ENCODE results near the gene IFFO2.

Gene IFFO2

DNA sequence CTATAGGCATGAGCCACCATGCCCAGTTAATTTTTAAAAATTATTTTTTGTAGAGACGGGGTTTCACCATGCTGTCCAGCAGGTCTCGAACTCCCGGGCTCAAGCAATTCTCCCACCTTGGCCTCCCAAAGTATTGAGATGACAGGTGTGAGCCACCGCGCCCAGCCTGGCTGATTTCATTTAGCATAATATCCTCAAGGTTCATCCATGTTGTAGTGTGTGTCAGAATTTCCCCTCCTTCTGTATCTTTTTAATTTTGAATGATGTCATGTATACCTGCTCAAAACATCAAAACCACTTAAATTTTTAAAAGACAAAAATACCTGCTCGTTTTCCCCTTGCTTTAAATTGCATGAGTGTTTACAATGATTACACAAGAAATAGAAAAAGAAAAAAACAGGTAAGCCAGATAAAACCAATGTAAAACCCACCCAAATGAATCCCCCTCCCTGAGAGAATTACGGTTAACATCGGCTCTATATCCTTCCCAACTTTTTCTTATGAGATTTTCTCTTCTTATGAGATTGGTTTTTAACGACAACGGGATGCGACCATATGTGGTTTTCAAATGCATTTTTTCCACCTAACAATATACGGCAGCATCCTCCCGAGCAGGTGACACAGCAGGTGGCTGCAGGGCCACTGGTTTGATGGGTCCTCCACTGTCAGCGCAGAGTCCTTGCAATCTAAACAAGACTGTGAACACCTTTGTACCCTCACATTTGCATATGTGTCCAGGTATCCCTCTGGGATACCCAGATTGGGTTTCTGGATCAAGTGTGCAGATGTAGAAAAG lies 22.1 kb downstream of the IFFO2 start:
- no peak for DNase-seq

DNA sequence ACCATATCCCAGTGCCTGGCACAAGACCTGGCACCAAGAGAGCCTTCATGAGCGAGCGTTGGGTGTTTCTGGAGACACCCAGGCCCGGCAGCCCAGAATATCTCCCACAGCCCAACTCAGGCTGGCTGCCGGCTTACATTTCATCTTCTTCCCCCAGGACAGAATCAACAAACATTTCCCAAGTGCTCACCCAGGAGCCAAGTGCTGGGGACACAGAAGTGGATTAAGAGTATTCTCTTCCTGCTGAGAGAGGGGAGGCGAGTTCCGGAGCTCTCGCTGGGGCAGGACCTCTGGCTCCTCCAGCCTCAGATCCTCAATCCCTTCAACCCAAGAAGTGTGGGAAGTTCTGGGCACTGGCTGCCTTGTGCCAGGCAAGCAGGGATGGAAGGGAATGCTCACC lies 23.6 kb downstream of the IFFO2 start:
- no peak for DNase-seq

DNA sequence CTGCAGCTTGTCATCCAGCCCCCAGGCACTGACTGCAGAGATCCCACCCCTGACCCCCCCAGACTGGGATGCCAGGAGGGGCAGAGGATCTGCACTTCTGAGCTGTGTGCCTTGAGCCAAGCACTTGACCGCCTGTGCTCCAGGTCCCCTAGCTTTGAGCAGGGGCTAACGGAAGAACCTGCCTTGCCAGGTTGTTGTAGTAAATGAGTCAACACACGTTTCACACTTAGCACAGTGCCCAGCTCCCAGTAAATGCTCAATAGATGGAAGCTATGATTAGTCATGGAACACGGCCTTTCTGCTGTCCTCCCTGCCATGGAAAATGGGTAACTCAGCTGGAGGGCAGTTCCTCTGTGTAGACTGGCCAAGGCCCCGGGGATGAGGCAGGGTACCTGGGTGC lies 24.1 kb downstream of the IFFO2 start:
- DNase-seq: no peak

DNA sequence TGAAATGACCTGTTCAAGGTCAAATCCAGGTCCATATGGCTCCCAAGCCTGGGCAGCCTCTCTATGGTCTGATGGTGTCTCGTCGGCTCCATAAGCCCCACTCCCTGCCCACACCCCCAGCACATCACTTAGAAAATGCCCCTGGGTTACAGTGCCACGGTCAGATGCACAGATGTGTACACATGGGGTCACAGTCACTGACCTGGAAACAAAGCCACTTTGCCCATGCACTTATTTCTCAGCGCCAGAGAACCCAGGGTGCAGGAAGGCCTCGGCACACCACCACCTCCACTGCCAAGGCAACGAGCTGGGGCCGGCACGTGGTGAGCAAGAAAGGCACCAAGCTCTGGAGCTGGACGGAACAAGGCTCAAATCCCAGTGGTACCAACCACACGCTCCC lies 24.7 kb downstream of the IFFO2 start:
- no peak for DNase-seq

DNA sequence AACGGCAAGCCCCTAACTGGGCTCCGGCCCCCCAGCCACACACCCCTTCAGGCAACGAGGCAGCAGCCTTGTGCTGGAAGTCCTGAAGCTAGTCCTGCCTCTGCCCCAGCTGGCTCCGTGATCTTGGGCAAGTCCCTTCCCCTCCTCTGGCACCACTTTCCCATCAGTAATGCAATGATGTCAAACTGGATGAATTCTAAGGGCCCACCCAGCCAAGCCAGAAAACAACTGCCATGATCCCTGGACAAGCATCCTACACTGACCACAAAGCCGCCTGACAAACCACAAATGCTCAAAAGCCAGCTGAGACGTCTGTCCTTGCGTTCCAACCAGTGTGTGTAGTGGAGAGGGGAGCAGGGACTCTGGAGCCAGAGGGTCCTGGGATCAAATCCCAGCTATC lies 26.8 kb downstream of the IFFO2 start:
- peak; percentile 80 for DNase-seq

DNA sequence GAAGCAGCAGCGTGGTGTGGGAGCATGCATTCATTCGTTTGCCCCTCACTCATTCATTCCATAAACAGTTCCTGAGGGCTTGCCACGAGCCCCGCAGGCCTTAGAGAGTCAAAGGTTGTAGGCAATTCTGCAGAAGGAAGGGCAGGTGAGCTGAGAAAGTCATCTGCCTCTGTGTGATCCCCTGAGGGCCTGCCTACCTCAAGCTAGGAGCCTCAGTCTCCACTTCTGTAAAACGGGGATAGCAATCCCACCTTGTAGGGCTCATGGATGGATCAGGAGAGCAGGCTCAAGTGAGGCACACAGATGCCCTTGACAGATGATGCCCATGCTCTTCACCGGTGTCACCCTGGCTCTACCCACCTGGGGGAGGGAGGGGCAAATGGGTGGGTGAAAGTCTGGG lies 27.5 kb downstream of the IFFO2 start:
- no peak for DNase-seq

DNA sequence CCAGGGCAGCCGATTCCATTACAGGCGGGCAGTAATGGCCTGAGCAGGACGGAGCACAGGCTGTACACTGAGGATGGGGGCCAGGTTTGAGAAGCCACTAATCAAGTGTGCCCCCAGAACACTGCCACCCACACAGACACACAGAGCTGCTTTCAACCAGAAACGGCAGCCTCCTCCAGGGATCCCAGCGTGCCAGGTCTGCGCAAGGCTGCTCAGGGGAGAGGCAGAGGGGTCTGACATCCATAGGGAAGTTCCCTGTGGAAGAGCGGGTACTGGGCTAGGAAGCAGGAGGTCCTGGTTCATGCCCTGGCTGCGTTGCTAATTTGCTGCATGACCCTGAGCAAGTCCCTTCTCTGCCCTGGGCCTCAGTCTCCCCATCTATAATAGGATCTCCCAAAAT lies 28.1 kb downstream of the IFFO2 start:
- no peak for DNase-seq

DNA sequence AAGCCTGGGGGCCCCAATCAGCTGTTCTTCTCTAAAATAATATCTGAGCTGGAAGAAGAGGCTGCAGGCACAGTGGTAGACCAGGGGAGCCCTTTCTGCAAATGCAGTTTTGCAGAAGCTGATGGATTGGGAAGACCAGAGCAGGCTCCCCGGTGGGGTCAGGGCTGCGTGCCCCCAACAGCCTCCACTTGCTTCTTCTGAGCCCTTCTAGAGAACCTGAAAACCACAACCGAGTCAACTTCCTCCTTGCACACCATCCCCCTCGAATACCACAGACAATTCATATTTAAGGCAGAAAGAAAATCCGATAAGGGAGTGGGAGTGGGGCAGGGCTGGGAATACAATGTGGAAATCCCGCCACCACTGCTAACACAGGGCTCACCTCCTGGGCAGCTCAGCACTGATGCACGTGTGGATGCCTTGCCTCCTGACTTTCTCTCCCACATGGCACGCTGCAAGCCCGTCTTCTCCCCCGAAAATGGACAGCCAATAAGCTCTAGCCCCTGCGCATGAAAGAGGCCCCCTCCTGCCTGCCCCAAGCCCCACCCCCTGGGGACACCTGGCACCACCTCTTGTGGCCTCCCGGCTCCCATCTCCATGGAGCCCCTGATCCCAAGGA lies 28.7 kb downstream of the IFFO2 start:
- DNase-seq: peak; percentile 61

DNA sequence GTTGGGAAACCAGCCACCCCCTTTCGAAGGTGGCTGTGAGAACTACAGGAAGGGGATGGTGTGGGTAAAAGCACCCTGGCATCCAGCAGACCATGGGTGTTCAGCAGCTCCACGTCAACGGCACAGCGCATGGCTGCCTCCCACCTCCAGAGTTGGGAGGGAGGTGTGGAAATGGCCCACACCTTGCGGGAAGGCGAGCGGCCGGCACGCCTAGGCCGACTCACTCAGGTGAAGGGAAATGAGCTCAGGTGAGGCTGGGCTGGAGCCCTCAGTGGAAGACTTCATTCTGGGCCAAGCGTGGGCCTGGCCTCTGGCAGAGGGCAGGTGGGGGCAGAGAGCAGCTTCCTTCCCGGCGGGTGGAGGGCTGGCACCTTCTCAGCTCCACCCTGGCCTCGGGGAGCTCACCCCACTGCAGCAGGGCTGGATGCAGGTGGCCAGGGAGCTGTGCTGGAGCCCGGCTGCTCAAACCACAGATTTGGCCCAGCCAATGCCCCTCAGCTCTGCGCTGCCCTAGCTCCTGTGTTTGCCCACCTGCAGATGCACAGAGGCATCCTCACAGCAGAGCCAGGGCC lies 29.3 kb downstream of the IFFO2 start:
- DNase-seq: no peak

DNA sequence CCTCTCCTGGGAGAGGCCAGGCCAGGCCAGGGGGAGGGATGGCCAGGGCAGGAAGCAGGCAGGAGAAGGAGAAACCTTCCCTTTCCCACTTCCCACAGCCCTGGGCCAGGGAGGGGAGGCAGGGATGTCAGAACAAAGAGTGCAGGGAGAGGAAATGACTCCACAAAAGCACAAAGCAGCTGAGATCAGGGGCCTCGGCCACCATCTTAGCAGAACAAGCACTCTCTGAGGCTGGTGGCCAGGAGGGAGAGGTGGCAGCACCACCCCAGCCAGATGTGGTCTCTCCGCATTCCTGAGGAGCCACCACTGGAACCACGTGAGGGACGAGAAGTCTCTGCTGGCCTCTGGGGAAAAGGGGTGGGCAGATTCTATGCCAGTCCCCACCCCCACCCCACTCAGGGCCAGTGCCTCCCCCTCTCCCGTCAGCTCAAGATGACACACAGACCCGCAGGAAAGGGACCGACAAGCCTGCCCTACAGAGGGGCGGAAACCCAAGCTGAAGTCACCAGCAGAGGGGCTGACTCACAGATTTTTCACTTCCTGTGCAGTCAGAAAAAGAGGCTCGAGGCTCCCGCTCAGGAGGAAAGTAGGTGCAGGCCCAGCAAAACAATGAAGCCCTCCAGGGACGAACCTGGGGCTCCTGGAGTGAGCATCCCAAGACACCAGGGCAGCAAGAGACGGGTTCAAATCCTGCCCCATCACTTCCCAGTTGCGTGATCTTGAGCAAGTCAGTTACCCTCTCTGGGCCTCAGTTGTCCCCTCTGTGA lies 30.0 kb downstream of the IFFO2 start:
- DNase-seq: peak; percentile 99

DNA sequence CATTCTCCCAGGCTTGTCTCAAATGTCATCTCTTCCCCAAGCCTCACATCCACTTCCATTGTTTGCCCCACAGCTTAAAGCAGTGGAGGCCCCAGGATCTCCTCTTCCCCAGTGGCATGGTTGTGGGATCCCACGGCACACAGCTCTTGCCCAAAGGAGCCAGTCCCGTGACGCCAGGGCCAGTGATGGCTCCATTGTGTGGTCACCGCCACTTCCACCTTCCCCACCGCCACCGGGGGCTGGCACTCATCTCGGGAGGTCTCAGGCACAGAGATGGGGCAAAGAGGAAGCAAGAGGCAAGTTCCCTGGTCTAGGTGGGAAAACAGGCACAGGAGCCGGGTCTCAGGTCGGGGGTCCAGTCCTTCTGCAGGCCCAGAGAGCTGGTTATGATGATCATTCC lies 31.2 kb downstream of the IFFO2 start:
- DNase-seq: no peak

DNA sequence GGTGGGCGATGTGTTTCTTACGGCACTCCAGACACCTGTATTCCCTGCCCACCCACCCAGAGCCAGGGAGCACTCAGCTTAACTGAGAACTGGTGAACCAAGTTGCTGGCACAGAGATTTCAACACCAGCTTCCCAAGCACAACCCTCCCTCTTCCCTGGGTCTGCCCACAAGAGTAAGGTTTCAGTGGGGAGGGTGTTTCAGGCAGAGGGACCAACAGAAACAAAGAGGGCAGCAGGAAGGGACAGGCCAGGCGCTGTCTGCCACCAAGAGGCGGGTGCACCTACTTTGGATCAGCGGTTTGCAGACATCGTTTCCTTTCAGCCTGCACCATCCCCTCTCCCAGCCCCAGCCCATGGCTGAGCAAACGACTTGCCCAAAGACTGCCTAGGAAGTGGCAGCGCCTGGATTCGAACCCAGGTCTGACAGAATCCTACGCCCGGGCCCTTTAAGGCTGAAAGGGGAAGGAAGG lies 32.2 kb downstream of the IFFO2 start:
- DNase-seq: peak; percentile 61

DNA sequence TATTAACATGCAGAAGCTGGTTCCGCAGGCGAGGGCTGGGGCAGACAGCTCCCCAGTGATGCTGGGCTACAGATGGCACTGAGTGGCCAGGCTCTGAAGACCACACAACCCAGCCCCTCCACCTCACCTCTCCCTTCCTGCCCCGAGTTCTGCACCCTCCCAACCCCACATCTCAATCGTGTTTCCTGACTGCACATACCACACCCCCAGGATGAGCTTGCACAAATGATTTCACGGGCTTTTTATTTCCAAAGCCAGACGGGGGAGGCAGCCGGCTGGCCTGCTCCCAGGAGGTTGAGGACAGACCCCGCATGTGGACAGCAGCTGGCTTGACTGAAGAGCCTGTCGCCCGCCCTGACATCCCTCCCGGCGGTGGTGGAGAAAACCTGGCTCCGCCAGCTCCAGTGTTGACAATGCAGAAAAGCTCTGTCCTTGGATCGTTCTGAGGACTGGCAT lies 32.7 kb downstream of the IFFO2 start:
- DNase-seq: peak; percentile 44

DNA sequence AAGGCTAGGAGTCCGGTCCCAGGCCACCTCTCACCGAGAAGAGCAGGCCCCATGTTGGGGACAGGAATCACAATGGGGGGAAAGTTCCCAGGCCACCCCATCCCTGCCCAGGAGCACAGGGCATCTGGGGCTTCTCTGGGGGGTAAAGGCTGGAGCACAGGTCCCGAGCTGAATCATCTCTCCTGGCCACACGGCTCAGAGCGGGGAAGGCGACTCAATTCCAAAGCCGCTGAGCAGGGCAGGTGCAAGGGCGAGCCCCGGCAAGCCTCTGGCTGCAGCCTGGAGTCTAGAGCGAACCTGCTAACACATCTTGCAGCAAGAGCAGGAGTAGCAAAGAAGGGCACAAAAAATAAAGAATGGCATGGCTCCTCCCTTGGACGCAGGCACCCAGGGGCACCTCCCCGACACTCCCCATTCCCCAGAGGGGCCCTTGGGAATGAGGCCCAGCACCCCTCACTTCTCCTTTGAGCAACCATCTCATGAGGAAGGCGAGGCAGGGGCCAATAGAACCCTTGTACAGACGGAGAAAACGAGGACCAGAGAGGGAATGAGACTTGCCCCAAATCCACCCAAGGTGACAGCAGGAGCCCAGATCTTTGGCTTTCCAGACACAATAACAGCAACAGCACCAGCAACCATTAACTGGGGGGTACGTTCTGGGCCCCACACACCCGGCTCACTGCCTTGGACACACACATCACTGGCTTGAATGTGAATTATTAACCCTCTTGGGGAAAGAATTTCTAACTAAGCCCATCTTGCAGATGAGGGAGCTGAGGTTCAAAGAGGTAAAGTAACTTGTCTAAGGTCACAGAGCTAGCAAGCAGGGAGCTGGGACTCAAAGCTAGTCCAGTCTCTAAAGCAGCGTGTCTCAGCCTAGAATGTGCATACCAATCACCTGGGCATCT lies 33.4 kb downstream of the IFFO2 start:
- DNase-seq: no peak

DNA sequence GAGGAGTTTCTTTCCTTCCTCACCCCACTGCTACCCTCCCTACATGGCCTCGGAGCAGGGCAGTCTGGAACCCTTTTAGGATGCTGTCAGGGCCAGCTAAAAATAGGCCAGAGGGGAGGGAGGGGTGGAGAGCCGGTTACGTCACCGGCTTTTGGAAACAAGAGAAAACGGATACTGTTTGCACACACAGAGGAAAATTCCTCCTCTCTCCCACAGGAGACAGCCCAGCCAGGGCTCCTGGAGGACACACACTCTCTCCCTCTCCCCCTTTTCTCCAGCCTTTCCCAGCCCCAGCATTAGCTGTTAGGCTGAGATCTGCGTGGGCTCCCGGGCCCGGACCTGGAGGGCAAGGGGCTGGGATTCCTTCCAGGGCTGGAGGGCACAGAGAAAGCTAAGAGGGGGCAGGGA lies 34.2 kb downstream of the IFFO2 start:
- DNase-seq: peak; percentile 94

DNA sequence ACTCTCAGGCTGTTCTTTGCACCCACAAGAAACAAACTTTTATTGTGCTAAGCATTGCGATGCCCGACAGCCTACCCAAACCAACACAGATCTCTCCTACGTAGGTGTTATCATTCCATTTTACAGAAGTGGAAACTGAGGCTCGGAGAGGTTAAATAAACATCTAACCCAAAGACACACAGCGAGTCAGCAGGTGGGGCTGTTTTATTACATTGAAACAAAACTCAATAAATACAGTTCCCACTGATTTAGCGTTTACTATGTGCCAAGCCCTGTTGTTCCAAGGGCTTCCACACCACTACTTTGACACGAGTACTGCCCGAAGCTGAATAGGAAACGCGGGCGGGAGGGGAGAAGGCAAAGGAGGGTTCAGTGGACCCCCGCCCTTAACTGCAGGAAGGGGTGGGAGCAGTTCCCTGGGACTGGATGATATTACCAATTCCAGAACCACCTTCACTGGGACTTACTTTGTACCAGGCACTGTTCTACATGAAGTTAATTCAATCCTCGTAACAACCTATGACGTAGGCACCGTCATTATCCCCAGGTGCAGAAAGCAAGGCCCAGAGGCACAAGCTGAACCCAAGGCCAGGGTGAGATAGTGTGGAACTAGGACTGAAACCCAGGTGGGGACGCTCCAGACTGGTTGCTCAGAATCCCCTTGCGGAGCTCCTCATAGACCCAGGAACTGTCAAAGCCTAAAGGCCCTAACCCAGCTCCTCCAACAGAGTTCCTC lies 34.8 kb downstream of the IFFO2 start:
- DNase-seq: no peak

DNA sequence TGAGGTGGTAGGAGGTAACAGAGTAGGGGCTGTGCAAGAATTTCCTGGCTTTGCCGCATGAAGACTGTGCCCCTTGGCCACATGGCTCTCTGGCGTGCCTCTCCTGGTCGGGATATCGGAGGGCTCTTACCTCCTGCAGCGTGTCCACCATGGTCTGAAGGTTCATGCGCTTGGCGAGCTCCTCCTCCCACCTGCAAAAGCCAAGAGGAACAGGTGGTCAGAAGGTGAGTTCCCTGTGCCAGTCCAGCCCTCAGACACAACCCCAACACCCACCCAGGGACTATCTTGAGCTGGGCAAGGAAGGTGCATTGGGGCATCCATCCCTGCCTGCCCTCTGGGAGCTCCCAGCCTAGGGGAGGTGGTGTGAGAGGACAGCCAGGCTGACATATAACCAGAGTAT lies 35.5 kb downstream of the IFFO2 start:
- DNase-seq: no peak

DNA sequence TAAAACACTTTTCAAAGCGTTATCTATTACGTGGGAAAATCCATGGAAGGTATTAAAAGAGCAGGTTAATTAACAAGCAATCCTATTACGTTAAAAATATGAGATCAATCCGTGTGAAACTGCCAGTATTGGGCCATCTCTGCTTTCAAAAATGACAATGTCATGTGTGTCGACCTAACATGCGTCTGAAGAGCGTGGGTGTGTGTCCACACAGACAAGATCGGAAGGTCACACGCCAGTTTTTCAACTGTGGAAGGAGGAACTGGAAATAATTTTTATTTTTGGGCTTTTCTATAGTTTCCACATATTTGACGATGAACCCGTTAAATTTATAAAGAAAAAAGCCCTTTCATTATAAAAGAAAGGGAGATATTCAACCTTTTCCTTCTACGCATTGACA lies 36.5 kb downstream of the IFFO2 start:
- no peak for DNase-seq

DNA sequence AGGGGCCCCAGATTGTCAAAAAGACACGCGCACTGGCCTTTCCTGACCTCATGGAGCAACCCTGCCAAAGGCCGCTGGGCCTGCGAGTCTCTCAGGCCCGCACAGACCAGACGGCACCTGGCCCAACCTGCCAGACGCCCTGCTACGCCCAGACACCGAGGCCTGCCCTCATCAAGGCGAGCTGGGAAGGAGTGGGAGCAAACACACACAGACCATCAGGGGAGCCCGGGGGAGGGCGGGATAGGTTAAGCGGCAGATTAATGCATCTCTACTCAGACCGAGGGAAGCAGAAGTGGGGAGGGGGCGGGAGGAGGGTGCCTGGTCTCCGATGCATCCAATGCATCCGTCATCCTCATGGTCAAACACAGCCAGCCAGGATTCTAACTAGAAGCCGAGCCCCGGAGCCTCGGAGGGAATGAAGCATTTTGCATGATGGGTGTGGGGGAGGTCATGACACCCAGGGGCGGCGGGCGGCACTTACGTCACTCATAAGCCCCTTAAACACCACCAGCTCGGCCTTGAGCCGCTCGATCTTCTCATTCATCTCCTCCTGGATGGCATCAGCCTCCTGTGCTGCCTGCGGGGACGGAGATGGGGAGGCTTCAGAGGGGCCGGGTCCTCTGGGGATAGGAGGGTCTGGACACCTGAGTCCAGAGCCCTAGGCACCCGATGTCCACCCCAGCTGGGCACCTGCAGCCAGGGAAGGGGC lies 37.1 kb downstream of the IFFO2 start:
- no peak for DNase-seq

DNA sequence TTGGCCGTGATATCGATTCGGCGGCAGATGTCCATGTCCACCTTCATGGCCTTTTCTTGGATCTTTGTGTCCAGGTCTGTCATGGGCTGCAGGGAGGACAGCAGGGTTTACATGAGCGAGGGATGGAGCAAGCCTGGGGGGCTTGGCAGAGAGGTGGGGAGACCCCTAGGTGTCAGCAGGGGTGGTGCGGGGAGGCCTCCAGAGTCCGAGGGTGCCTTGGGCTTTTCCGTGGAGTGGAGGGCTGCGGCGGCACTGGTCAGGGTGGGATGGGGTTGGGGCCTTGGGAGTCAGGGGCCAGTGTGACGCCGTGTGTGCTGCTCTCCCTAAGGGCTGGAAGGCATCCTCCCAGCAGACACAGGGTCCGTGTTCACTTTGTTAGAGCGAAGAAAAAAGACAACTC lies 38.1 kb downstream of the IFFO2 start:
- DNase-seq: no peak
